HG03139 (cell line): ENCODE results near the gene IGLL5.

Experiments
- ATAC-seq: cut with Tn5 transposase; IDR thresholded peaks from one replicate; pipeline ENCODE4 v1.9.1; 2021; ENCODE audit not compliant: unreplicated experiment

Gene IGLL5

DNA sequence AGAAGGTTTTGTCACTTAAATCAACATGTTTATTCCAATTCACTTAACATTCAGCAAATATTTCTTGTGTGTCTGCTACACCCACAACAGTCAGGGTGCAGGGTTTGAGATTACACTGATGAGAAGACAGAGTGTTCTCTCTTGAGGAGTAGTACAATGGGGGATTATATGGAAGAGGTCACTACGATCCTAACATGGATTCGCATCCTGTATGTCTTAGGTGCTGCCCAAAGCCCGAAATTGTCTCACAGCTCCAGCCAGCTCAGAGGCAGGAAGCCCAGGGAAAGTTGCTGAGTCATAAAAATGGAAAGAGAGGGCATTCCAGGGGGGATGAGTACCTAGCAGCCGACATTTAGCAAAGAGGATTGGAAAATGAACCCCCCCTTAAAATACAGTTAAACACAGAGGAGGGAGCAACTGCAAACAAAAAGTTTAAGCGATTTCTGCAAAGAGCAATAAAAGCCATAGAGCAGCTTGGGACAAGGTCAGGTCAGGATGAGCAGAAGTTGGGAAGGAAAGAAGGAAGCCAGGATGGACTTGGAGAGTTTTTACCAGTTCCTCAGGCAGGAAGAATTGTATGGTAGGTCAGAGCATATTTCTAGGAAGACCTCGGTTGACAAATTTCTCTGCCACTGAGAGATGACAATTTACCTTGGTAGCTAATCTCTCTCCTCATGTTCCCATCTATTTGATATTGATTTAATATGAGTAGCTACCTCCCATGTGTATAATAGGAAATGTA, 49.5 kb downstream of the IGLL5 start:
- no peak for ATAC-seq

DNA sequence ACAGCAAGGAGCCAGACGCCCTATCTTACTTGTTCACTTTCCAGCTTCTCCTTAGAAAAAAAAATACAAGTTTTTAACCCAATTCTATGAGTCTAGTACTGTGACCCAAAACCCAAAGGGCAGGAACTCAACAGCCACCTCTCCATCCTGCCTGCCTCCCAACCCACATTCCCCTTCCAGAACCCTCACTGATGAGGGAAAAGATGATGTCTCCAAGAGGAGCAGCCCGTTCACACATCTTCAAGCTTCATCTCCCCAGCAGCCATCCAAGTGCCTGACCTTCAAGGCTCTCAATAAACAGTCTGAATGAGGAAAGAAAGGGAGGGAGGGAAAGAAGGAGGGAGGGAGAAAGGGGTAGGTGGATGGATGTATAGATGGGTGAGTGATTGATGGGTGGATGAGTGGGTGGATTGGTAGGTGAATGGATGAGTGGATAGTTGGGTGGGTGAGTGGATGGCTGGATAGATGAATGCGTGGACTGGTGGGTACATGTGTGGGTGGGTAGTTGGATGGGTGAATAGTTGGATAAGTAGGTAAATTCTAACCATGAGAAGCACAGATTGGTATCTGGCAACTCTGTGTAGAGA, 50.4 kb downstream of the IGLL5 start:
- ATAC-seq = no peak

DNA sequence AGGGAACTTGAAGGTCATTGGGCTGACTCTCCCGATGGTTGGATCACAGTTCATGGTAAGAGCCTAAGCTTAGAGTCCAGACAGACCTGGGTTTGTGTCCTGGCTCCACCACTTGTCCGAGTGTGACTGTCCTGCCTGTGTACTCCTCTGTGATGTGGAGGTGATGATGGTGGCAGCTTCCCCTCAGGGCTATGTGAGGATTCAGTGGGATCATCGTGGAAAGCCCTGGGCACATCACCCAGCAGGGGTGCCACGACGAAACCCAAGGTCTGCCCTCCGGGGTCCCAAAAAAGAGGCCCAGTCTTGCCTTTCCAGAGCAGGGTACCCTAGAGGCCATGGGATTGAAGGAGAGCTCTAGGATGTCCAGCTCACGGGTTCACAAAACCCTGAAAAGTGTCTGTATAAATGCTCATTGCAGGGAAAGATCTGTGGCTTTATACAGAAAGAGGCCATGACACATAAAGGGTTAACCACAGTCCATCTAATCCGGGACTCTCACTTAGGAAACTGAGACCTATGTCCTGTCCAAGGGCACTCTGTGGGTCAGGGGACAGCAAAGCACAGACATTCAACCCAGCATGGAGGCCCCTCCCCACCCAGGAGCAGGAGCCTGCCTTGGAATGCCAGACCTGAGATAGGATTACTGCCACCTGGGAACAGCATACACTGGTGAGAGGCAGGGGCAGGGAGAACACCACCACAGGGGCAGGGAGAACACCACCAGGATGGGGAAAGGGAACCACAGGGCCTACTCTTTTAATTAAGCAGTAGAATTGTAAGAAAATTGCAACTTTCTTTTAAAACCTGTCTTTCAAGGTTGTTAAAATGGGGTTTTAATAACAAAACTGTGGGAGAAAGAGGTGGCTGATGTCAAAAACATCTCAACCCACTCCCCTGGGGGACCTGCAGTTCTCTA, 51.3 kb downstream of the IGLL5 start:
- no peak for ATAC-seq

DNA sequence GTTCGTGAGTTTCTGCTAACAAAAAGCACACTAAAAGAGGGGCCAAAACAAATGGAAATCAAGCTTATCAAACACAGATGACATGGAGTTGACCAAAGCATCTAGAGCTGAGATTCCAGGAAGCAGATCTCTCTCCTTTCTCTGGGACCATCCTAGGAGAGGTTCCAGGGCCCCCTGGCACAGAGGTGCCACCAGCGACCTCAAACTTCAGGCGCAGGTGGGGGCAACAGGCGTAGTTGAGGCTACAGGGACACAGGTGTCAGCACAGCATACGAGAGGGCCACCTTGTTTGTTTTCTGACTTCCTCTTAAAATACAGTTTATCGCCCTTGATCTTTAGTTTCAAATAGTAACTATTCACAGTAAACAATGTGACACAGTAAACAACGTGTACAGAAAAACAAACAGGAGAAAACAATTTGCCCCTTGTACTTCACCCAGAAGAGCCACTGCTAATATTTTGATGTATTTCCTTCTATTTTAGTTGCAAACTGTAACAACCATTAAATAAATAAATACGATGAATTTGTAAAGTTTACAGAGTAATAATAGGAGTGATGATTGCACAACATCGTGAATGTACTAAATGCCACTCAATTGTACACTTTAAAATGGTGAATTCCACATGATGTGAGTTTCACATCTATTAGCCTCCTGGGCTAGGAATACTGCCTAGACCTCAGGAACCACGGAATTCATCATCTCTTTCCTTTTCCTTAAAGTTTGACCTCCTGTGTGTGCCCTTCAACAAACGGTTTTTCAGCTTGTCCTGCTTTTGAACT, 52.2 kb downstream of the IGLL5 start:
- ATAC-seq = no peak

DNA sequence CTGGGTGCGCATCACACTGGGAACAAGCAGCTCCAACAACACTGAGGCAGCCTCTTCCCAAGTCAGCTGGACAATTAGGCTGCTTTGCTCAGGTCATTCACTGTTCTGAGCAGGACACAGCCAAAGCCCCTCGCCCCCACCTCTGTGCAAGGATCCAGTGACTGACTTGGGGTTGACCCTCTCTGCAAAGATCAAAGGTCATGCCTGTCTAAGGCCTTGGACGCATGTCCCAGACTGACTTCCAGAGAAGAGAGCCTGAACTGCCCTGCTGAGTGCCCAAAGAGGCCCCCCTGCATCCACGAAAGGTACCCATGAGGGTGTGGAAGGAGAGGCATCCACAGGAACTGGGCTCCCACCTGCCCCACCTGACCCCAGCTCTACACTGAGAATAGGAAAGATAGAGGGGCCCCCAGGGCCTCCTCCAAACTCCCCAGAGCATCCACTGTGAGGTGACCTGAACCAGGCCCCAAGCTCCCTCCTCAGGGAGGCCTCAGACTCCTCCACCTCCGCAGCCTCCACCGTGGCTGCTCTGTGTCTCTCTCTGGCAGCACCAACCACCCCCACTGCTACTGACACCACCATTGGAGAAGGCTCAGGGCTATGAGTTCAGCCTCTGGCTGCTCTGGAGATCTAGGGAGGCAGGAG, 53.5 kb downstream of the IGLL5 start:
- ATAC-seq = no peak

DNA sequence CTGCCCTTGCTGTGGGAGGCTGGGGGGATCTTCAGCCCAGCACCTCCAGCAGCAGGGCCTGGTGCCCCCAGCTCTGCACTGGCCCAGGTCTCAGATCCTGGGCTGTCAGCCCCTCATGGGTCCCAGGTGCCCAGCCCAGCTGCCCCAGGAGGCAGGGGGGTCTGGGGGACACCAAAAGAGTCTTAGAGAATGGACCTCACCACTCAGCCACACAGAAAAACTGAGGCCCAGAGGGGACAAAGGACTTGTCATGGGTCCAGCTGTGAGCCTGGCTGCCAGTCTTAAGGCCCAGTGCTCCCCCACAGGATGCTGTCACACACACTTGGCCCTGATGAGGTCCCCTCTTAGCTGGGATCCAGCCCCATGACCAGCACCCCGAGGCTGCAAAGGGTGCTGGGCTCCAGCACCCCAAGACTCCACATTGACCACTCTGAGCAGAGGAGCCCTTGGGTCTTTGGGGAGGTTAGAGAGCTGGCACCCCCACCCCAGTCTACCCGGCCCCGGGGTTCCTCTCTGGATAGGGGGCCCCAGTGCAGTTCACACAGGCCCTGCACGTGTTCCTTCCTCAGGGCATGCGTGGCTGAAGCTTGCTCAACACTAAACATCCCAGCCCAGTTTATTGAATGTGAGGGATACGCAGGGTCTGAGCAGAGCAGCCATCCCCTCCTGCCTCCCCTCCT, 54.4 kb downstream of the IGLL5 start:
- no peak for ATAC-seq

DNA sequence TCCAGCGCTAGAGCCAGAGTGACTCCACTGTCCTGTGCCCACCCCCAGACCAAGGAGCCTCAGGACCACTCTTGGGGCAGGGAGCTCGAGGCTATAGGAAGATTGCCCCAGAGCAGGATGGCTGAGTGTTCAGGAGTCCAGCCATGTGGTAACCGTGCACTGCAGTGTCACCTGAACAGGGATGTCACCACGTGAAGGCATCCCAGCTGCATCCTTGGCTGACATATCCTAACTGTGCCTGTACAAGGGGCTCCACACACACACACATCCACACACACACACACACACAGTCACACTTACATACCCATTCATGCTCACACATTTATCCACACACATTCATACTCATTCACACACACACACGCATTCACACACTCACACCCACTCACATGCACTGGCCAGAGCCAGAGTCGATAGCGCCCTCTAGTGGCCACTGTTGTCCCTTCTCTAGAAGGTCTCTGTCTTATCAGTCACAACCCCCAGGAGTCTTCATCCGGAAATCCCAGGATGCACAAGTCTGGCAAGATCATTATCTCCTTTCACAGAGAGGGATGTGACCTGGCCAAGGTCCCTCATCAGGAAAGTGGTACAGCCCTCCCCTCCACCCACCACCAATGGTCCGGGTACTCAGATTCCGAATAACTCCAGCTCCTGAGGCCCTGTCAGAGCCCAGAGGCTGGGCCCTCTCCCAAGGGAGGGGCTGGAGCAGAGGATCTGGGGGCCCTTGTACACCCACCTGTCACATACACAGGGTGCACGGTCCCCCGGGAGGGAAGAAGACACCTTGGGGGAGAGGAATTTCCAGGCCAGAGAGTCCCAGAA, 55.1 kb downstream of the IGLL5 start:
- no peak for ATAC-seq

DNA sequence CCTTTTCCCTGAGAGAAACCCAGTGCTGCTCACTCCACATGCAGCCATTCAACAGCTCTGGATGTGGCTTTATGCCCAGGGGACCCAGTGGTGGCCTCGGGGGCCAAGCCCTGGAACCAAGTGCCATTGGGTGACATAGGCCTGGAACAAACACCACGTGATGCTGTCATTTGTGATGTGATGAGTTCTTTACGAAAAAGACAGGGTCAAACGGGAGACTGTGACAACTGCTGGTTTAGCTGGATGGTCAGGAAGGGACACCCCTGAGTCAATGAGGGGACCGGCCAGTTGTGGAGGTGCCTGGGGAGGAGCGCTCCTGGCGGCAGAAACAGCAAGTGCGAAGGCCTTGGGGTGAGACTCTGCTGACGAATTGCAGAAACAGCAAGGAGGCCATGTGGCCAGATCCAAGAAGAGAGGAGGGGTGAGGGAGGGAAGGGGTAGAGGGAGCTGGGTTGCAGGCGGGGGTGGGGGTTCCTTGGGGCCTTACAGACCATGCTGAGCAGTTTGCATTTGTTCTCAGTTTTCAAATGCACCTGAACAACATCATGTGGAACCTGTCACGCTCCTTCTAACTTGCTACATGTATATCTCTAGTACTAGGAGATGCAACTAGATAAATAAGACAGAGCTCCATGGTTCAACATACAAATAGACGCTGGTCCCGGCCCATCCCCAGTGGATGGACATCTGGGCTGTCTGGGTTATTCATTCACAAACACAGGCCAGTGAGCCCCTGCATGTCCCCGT, 56.1 kb downstream of the IGLL5 start:
- ATAC-seq = no peak

DNA sequence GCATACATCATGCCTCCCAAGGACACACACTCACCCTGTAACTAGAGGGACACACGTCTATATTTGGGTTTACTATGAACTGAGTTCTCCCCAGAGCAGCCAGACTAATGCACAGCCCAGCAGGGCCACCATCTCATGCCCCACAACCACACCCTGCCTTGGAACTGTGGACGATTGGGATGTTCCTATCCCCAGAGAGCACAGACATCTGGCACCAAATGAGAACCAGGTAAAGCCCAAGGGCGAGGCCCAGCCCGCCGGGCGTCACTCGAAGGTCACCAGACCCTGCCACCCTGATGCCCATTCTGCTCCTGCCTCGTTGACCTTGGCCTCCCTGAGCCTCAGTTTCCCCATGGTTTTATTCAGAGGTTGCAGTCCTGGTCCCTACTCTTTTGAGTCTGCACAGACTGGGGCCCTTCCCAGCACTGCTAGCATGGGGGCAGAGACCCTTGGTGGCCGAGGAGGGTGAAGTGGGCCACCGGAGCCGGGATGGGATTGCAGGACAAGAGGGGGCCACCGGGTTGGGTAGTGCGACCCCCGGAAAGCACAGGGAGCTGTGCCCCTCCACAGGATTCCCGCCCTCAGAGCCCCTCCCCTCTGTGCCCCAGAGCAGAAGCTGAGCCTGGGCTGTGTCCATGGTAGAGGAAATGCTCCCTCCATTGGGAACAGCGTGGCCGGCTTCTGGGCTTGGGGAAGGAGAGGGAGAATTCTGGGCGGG, 56.8 kb downstream of the IGLL5 start:
- ATAC-seq = no peak

DNA sequence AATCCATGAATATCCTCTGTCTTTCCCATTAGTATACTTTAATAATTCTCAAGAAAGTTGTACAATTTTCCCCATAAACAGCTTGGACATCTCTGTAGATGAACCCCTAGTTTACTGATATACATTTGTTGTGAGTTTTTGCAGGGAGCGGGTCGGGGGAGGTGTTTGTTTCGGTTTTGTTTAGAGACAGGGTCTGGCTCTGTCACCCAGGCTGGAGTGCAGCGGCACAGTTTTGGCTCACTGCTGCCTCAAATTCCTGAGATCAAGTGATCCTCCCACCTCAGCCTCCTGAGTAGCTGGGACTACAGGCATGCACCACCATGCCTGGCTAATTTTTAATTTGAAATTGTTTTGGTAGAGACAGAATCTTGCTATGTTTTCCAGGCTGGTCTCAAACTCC, 57.6 kb downstream of the IGLL5 start:
- no peak for ATAC-seq
